HG03457 (cell line): Measurements from ENCODE around the gene C11orf98.

Source experiments
- ATAC-seq: cut with Tn5 transposase; IDR thresholded peaks from one replicate; pipeline ENCODE4 v1.9.1; 2021; ENCODE audit warnings: moderate number of reproducible peaks; ENCODE audit not compliant: unreplicated experiment

C11orf98 gene

DNA sequence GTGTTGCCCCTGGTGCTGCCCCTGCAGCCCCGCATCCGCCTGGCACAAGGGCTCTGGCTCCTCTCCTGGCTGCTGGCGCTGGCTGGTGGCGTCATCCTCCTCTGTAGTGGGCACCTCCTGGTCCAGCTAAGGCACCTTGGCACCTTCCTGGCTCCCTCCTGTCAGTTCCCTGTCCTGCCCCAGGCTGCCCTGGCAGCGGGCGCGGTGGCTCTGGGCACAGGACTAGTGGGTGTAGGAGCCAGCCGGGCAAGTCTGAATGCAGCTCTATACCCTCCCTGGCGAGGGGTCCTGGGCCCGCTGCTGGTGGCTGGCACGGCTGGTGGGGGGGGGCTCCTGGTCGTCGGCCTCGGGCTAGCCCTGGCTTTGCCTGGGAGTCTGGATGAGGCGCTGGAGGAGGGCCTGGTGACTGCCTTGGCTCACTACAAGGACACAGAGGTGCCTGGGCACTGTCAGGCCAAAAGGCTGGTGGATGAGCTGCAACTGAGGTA lies 51.7 kb downstream of the C11orf98 start:
- ATAC-seq: no peak
